HG02981 (cell line): Measurements from ENCODE around the gene DEPP1.

Experiments used
- ATAC-seq: cut with Tn5 transposase; IDR thresholded peaks from one replicate; pipeline ENCODE4 v1.9.1; 2021; ENCODE audit warnings: mild to moderate bottlenecking, moderate library complexity; ENCODE audit not compliant: unreplicated experiment

DEPP1 gene

DNA sequence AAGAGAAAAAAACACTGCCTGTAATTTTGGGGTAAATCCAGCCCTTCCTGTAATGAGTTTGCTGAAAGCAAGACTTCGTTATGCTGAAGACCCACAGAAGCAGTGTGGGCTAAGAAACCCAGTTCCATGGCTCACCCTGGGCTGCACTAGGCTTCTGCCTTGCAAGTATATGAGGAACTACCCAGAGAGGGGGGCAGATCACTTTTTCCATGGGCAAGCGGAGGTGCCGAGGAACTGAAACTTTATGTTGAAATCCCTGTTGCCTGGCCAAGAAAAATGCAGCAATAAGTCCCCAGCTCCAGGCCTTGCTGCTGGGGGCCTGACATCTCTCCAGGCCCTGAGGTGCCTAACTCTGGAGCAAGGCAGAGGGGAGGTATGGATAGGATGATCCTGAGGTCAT, 10.5 kb downstream of the DEPP1 start:
- ATAC-seq = no peak

- ATAC-seq = no peak
Observed at GRCh38 chr10:44967616-44968015, 11.0 kb downstream of the DEPP1 start.

- no peak for ATAC-seq
Observed at GRCh38 chr10:44966816-44967509, 11.6 kb downstream of the DEPP1 start.

- peak; percentile 30 for ATAC-seq
Observed at GRCh38 chr10:44966129-44966815, 12.3 kb downstream of the DEPP1 start.

GRCh38 chr10:44965651-44966097, 12.9 kb downstream of the DEPP1 start:
- ATAC-seq = peak; percentile 38

DNA sequence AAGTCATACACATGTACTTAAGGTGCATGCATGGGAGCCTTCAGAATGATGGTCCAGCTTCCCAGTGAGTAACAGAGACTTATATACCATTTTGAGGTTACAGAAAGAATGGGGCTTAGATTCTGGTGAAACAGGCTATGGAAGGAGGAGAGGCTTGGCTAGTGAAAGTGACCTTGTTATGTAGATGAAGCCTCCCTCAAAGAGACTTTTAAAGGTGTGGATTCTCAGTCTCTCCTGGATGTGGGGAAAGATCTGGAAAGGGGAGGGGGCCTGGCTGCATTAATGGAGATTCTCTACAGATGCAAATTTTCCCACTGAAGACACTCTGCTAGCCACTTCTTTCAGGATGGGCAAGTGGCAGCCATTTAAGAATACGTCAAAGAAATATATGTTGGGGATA, 13.5 kb downstream of the DEPP1 start:
- no peak for ATAC-seq

DNA sequence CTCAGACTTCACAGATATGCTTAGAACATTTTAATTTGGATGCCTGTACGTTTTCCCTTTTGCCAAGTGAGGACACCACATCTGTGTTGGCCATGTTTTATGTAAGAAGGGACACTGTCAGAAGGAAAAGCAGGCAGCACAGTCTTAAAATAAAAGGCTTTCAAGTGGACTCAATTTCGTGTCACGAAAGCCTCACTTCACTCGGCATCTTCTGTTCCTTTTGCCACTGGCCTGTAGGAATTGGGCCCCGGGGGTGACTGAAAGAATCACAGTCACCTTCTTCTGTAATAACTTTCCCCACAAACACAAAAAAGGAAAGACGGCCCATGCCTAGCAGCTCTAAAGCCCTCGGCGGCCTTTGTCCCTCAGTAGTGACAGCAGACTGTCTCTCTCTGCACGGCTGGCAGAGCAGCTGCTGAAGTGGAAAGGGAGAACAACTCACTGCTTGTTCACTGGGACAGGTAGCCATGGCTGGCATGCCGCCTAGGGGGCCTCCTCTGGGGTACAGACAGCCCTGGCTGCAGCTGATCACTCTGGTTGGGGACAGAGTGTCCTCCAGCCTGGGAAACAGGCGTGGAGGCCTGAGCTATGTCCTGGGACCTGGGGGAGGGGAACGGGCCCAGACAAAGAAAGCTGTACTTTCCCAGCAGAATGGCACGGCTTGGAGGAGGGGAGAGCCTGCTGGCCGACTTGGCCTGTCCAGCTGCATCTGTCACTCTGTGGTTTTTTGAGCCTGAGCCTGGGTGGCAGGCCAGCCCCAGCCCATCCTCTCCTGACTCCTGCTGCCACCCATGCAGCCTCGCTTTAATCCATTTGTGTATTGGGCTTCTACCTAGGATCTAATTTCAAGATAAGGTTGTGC, 14.6 kb downstream of the DEPP1 start:
- ATAC-seq = no peak

DNA sequence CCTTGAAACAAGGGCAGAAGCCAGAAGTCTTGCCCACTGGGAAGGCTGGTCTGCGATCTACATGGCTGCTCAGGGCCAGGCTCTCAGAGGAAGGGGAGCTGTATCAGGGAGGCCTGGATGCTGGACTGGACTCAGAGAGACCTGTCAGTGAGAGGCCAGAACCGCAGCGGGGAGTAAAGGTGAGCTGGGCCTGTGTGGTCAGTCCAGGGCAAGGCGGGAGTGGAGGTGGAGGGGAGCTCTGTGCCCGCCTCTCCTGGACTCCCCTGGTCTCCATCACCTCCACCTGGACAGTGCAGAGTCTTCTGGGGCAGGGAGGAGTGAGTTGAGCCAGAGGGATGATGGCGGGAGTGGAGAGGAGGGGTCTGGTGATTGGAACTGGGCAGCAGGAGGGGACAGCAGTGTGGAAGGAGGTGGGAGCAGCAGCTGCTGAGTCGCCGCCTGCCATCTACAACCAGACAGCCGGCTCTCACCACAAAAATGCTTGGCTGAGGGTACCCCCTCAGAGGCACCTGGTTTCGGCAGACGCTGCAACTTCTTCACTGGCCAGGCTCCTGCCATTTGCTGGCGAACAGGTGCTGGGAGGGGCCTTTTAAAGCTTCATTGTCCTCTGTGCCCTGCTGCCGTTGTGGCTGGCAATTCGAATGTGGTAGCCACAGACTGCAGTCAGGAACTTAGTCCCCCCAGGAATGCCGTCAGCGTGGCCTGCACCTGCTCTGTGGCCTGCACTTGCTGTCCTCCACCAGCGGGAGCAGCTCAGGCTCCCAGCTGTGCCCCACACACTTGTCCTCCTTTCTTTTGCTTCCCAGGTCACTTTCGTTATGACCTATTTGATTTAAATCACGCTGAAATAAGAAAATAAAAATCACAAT, 15.5 kb downstream of the DEPP1 start:
- no peak for ATAC-seq

GRCh38 chr10:44961931-44962750, 16.5 kb downstream of the DEPP1 start:
- no peak for ATAC-seq

DNA sequence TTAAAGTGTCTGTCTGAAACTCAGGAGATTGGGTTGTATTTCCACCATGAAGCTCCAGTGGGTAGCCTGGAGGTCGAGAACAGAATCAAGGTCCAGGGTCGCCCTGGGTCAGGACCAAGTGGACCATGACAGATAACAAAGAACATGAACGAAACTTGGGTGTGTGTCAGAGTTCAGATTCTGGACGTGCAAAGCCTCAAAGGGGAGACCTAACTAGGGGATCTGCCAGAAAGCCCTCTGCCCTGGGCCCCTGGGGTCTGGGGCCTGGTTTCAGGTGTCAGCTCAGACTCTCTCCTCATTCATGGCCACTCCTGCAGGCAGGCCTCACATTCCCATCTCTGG, 17.4 kb downstream of the DEPP1 start:
- no peak for ATAC-seq

GRCh38 chr10:44960482-44961229, 18.0 kb downstream of the DEPP1 start:
- no peak for ATAC-seq

- no peak for ATAC-seq
Observed at GRCh38 chr10:44960088-44960460, 18.5 kb downstream of the DEPP1 start.

DNA sequence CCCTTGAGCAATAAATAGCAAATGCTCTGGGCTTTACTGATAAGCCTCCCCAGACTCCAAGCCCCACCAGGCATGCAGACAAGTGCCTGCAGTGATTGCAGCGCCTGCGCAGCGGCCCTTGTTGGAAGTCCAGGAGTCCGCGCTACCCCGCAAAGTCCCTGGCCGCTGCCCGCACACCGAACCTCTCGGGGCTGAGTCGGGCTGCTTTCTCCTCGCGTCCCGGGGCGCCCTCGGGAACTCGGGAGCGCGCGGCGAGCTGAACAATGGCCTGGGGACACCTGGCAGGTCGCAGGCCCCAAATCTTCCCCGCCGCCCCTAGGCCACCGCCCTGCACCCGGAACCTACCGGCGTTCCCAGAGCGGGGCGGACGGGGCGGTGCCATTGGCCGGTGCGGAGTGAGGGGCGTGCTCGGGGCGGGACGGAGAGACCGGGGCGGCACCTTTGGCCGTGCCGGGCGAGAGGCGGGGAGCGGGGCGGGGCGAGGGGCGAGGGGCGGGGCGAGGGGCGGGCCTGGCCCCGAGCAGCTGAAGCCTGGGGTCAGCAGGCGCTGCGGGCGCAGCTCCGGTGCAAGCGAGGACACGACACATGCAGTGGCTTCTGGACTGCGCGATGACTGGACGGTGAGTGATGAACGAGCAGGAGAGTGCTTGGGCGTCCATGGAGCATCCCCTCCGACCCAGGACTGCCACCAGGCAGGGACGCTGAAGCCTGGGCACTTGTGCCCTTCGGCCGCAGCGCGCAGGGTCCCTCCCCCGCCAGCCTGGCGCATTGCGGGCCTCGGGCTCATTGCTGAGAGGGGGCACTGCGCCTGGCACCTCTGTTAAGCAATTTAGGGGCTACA, 19.1 kb downstream of the DEPP1 start, which contains the start of gene RASSF4:
RASSF4 (plus strand) TSS at position 556 of the 841 bp plus-strand sequence. CDS start 10,401 bp downstream, outside the sequence.
- ATAC-seq = peak; percentile 96

DNA sequence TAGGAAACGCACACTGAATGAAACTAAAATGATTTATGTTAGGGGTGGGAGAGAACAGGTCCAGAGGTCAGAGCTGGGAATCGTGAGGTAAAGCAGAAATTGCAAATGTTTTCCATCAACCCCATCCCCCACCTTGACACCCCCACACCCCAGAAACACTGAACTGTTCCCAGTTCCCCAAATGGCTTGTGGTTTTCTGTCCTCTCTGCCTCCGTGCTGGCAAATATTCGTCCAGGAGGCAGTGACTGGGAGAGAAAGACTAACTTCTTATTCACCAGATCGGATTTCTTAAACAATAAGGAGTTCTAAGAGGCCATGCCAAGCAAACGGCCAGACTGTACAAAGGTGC, 19.7 kb downstream of the DEPP1 start:
- no peak for ATAC-seq

- no peak for ATAC-seq
Observed at GRCh38 chr10:44958196-44958897, 20.3 kb downstream of the DEPP1 start.

DNA sequence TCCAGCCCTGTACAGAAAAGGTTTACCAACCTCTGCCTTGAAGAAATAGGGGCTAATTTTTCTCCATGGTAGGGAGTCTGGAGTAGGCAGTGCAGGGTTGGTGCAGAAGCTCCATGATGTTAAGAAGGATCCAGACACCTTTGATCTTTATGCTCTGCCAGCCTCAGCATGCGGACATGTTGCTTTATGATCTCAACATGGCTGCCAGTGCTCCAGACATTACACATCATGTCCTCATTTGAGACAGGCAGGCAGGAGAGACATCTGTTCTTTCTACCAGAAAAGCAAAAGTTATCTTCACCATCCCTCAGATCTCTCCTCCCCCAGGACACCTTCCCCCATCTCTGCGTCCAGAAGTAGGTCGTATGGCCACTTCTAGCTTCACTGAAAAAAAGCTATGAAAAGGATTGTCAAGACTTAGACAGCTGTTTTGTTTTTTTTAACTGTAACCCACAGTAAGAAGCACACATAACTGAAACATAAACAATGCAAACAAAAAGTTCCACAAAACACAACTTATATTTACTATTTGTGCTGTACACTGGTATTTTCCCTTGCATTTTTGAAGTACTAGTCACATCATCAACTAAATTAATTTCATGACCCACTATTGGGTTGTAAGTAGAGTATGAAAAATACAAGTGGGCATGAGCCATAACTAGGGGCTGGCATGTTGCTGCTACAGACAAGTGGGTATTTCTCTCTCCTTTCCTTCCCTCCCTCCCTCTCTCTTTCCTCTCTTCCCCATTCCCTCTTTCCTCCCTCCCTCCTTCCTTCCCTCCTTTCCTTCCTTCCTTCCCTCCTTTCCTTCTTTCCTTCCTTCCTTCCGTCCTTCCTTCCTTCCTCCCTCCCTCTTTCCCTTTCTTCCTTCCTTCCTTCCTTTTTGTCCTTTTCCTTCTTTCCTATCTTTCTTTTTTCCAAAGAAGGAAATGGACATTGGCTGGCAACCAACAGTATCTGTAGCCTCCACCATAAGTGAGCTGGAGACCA, 21.6 kb downstream of the DEPP1 start:
- no peak for ATAC-seq

- no peak for ATAC-seq
Observed at GRCh38 chr10:44956226-44956625, 22.4 kb downstream of the DEPP1 start.
